Measurements from ENCODE around the gene GJA5.

- TF ChIP-seq, protein P1, sequence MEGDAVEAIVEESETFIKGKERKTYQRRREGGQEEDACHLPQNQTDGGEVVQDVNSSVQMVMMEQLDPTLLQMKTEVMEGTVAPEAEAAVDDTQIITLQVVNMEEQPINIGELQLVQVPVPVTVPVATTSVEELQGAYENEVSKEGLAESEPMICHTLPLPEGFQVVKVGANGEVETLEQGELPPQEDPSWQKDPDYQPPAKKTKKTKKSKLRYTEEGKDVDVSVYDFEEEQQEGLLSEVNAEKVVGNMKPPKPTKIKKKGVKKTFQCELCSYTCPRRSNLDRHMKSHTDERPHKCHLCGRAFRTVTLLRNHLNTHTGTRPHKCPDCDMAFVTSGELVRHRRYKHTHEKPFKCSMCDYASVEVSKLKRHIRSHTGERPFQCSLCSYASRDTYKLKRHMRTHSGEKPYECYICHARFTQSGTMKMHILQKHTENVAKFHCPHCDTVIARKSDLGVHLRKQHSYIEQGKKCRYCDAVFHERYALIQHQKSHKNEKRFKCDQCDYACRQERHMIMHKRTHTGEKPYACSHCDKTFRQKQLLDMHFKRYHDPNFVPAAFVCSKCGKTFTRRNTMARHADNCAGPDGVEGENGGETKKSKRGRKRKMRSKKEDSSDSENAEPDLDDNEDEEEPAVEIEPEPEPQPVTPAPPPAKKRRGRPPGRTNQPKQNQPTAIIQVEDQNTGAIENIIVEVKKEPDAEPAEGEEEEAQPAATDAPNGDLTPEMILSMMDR (conservative IDR thresholded peaks at IDR 0.05; ENCODE audit: low read depth in 2 of 2): no peak
- TF ChIP-seq EZH2phosphoT487 (IDR thresholded peaks at IDR 0.05; ENCODE audit: unreplicated experiment) (no peak), REST (IDR thresholded peaks at IDR 0.05; ENCODE audit: unreplicated experiment) (no peak), EZH2 (IDR thresholded peaks at IDR 0.05; ENCODE audit: low read depth, unreplicated experiment) (no peak), JUNB (IDR thresholded peaks at IDR 0.05; ENCODE audit: unreplicated experiment) (no peak), POLR2AphosphoS5 (IDR thresholded peaks at IDR 0.05; ENCODE audit: low read depth) (no peak), CREB1 (CRISPR knock-in tag; IDR thresholded peaks at IDR 0.05; ENCODE audit: low read depth) (no peak)
Measured at GRCh38 chr1:147741065-147741464, 19.3 kb downstream of the GJA5 start.
